GM18870 (cell line): ENCODE measurements around the gene EIPR1.
"Not testable (repeated sequence)": the region's sequence is repeated elsewhere in the genome, so short reads cannot be mapped to it uniquely, and the experiment has no call there.

Experiments used
- ATAC-seq: cut with Tn5 transposase; IDR thresholded peaks from one replicate; pipeline ENCODE4 v1.9.1; 2021; ENCODE audit warnings: moderate library complexity; ENCODE audit not compliant: unreplicated experiment

EIPR1 gene

GRCh38 chr2:3361518-3362389, 15.9 kb downstream of the EIPR1 start:
- no peak for ATAC-seq

DNA sequence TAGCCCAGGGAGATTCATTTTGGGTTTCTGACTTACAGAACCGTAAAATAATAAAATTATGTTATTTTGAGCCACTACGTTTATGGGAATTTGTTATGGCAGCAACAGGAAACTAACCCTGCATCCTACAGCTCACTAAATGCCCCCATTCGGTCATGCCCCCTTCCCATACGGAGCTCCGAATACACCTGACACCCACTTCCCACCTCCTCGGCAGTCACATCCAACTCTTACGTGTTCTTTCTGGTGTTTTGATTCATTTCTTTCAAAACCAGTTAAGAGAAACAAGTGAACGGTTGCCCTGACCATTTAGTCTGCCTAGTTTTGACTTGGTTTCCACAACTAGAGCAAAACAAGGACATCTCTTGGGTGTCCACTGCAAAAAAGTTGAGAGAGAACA, 19.7 kb downstream of the EIPR1 start:
- ATAC-seq = no peak

GRCh38 chr2:3357446-3357845, 20.2 kb downstream of the EIPR1 start:
- ATAC-seq = not testable (repeated sequence)

DNA sequence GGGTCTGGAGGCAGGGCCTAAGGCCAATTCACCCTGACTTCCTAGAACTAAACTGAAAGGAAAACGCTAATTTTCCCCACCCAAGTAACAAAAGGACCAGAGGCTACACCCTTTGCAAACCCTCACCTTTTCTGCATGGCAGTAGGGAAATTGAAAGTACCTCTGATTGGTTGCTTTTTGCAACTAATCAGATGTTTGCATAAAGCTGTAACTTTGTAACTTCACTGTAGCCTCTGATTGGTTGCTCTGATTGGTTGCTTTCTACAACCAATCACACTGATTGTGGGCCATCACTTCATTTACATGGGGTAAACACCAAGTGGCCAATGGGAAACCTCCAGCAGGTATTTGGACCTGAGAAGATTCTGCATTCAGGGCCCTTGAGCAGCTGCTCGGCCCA, 20.8 kb downstream of the EIPR1 start:
- no peak for ATAC-seq

DNA sequence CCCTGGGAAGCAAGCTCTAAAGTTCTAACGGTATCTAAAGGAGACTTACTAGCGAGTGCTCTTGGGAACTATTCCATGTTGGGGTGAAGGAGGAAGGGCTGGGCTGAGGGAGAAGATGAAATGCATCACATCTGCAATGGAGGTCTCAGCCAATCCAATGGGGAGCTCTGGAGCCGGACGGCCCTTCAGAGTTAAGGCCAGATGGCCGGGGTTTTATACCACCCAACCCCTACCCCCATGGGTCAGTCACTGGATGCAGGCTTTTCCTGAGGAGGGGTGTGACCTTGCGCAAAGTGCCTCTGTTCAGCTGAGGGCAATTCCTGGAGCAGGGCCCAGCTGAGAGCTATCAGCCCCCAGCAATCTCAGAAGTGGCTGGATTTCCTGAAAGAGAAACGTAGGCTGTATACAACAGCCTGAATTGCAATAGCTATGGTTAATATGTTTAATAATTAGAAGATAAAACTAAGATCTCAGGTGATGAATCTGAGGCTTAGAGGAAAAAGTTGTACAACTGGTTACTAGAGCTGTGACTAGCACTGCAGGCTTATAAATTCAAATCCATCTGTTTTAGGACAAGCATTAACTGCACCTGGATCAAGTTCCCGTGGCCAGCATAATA, 21.6 kb downstream of the EIPR1 start:
- no peak for ATAC-seq

DNA sequence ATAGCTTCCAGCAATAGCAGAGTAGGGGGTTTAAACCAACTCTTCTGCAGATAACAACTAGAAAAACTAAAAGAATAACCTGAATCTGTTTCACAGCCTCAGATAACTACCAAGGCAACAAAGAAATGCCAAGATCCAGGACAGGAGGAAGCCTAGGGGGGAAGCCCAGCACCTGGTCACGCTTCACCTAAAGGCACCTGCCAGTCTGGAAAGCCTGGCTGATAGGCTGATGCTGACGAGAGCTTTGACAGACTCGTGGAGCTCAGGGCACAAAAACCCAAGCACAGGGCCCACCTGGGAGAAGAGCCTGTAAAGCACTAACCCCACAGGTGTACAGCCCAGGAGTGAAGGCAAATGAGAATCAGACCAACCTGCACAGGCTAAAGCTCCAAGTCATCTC, 22.6 kb downstream of the EIPR1 start:
- ATAC-seq = no peak

GRCh38 chr2:3349211-3349693, 28.4 kb downstream of the EIPR1 start:
- ATAC-seq = no peak

GRCh38 chr2:3348767-3349166, 28.9 kb downstream of the EIPR1 start:
- no peak for ATAC-seq

DNA sequence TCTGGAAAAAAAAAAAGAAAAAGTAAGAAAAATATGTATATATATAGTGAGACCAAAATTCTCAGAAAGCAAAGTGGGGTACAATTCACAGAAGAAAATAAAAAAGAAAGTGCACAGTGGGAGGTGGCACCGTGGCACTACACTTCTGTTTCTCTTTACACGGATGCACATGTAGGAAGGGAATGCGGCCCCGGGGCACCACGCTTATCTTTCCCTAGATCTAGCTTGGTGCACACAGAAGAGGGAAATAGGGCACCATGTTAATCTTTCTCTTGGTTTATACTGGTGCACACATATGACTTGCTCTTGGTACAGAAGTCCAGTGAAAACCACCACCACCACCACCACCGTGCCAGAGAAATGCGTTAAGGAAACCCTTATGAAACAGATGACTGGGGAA, 32.0 kb downstream of the EIPR1 start:
- no peak for ATAC-seq

- no peak for ATAC-seq
Observed at GRCh38 chr2:3344897-3345296, 32.7 kb downstream of the EIPR1 start.

- no peak for ATAC-seq
Observed at GRCh38 chr2:3343012-3343411, 34.6 kb downstream of the EIPR1 start.

DNA sequence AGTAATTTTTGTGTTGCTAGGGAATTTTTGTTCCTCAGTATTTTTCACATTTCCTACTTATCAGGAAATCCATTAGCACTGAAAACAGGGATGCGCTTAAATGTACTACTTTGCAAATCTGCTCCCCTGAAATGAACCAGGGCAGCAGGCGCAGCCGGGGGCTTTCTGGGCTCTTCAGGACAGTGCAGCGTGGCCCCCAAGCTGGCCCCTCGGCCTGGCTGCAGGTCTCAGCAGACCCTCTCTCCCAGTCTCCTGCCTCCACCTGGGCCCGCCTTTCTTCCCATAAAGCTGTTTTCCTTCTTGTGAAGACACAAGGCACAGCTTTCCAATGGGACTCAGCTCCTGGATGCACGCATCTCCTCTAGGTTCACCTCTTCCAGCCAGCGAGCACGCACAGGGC, 35.3 kb downstream of the EIPR1 start:
- no peak for ATAC-seq

DNA sequence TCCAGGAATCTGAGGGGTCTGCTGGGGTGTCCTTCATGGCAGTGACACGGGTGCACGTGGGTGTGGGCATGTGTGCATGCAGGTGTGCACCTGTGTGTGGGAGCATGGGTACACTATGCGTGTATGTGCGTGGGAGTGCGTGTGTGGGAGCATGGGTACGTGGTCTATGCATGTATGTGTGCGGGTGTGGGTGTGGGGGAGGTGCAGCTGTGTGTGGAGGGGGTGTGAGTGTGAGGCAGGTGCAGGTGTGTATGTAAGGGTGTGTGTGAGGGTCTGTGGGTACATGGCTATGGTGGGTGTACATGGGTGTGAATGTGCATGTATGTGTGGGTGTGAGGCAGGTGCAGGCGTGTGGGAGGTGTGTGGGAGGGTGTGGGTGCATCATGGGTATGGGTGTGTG, 36.3 kb downstream of the EIPR1 start:
- ATAC-seq = no peak

GRCh38 chr2:3340144-3340543, 37.5 kb downstream of the EIPR1 start:
- ATAC-seq = no peak

- ATAC-seq = no peak
Observed at GRCh38 chr2:3338340-3338739, 39.3 kb downstream of the EIPR1 start.

GRCh38 chr2:3336844-3337243, 40.8 kb downstream of the EIPR1 start:
- ATAC-seq = no peak

GRCh38 chr2:3334392-3335345, 42.9 kb downstream of the EIPR1 start:
- no peak for ATAC-seq

GRCh38 chr2:3332133-3332532, 45.5 kb downstream of the EIPR1 start:
- no peak for ATAC-seq

DNA sequence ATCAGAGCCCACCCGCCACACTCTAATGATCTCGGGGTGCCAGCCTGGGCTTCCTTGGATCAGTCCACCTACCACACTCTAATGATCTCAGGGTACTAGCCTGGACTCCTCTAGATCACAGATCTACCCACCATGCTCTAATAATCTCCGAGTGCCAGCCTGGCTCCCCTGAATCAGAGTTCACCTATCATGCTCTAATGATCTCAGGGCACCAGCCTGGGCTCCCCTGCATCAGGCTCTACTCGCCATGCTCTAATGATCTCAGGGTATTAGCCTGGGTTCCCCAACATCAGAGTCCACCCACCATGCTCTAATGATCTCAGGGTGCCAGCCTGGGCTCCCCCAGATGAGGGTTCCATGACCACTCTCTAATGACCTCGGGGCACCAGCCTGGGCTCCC, 48.1 kb downstream of the EIPR1 start:
- no peak for ATAC-seq

GRCh38 chr2:3326871-3327270, 50.7 kb downstream of the EIPR1 start:
- ATAC-seq = no peak

DNA sequence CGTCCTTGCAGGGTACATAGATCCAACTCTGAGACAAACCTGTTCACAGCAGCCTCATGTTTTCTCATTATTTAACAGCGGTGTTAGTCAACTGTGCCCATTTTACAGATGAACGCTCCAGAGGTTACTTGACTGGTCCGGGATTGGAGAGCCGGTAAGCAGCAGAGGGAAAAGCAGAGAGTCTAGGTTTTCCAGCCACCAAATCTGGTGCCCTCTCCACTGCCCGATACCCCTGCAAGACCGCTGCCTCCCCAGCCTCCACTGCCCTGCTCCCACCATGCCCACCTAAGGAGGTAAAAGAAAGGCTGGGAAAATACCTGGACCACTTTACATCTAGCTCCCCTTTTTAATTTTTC, 51.5 kb downstream of the EIPR1 start:
- ATAC-seq = no peak
